ENCODE results near the gene PBXIP1.

PBXIP1 gene

GRCh38 chr1:154955718-154956543, at the start of gene PBXIP1:
Gene PBXIP1, minus strand, starts transcription at chr1:154956099. Its CDS starts 2,378 bp downstream, at chr1:154953721.
- peaks cover 31% of the 10 kb centered on the region for H3K4me1 ChIP-seq (ENCODE audit: low read length)

GRCh38 chr1:155005076-155006011, 49.4 kb upstream of the PBXIP1 start:
- peaks cover 57% of the 10 kb centered on the region for H3K4me1 ChIP-seq (ENCODE audit: low read length)
- peak overlapping the region; percentile 92 for H3K27ac ChIP-seq (ENCODE audit: low read length)
- peak overlapping the region; percentile 93 for H3K4me3 ChIP-seq (ENCODE audit: low read length)

More at GRCh38 chr1:154955718-154956543, at the start of gene PBXIP1:
- Histone ChIP-seq H3K36me3 (replicated peaks; ENCODE audit: low read depth, low read length) (peaks cover 11% of the 10 kb centered on the region), H4K20me1 (ENCODE audit: insufficient read depth, low read length) (peaks cover 5% of the 10 kb centered on the region; the same call in 1 of the 2 replicates), H3K27me3 (ENCODE audit: low read depth, low read length) (no peaks in the 10 kb centered on the region), H3K4me3 (ENCODE audit: low read length) (peak within 1 kb of the TSS; percentile 79), H2AFZ (ENCODE audit: low read depth, low read length) (peak within 1 kb of the TSS; percentile 58), H3K27ac (ENCODE audit: low read length) (peak within 1 kb of the TSS; percentile 25), H3K79me2 (ENCODE audit: low read length) (peaks cover 13% of the 10 kb centered on the region), H3K4me2 (ENCODE audit: low read length) (peak within 1 kb of the TSS; percentile 82), H3K9me3 (ENCODE audit: insufficient read depth, low read length) (no peaks in the 10 kb centered on the region), H3K9ac (ENCODE audit: low read length) (peak within 1 kb of the TSS; percentile 60)
- no peak for TF ChIP-seq EZH2phosphoT487 (IDR thresholded peaks at IDR 0.05; ENCODE audit: low read depth)
- peak; percentile 55 for TF ChIP-seq CTCF (IDR thresholded peaks at IDR 0.05; ENCODE audit: low read depth, low read length)

GRCh38 chr1:155004352-155005075, 48.6 kb upstream of the PBXIP1 start:
- peak overlapping the region; percentile 92 for H3K27ac ChIP-seq (ENCODE audit: low read length)
- no peak overlapping the region for H2AFZ ChIP-seq (ENCODE audit: low read depth, low read length)
- H3K4me3 ChIP-seq (ENCODE audit: low read length), result peak overlapping the region; percentile 93
- peaks cover 59% of the 10 kb centered on the region for H3K79me2 ChIP-seq (ENCODE audit: low read length)
- peak overlapping the region; percentile 97 for H3K4me2 ChIP-seq (ENCODE audit: low read length)
- peaks cover 10% of the 10 kb centered on the region for H3K36me3 ChIP-seq (replicated peaks; ENCODE audit: low read depth, low read length)
- no peaks in the 10 kb centered on the region for H3K9me3 ChIP-seq (ENCODE audit: insufficient read depth, low read length)
- TF ChIP-seq EZH2phosphoT487 (IDR thresholded peaks at IDR 0.05; ENCODE audit: low read depth), result no peak
- no peak for TF ChIP-seq CTCF (IDR thresholded peaks at IDR 0.05; ENCODE audit: low read depth, low read length)
- H3K27me3 ChIP-seq (ENCODE audit: low read depth, low read length), result no peaks in the 10 kb centered on the region
- peak overlapping the region; percentile 96 for H3K9ac ChIP-seq (ENCODE audit: low read length)
- peaks cover 54% of the 10 kb centered on the region for H3K4me1 ChIP-seq (ENCODE audit: low read length)
- H4K20me1 ChIP-seq (ENCODE audit: insufficient read depth, low read length), result peaks cover 24% of the 10 kb centered on the region

More at GRCh38 chr1:155005076-155006011, 49.4 kb upstream of the PBXIP1 start:
- H3K4me2 ChIP-seq (ENCODE audit: low read length), result peak overlapping the region; percentile 97
- peak overlapping the region; percentile 96 for H3K9ac ChIP-seq (ENCODE audit: low read length)
- H4K20me1 ChIP-seq (ENCODE audit: insufficient read depth, low read length), result peaks cover 28% of the 10 kb centered on the region
- H3K79me2 ChIP-seq (ENCODE audit: low read length), result peaks cover 59% of the 10 kb centered on the region
- no peaks in the 10 kb centered on the region for H3K9me3 ChIP-seq (ENCODE audit: insufficient read depth, low read length)
- H2AFZ ChIP-seq (ENCODE audit: low read depth, low read length), result no peak overlapping the region
- no peaks in the 10 kb centered on the region for H3K27me3 ChIP-seq (ENCODE audit: low read depth, low read length)
- TF ChIP-seq CTCF (IDR thresholded peaks at IDR 0.05; ENCODE audit: low read depth, low read length) (no peak), EZH2phosphoT487 (IDR thresholded peaks at IDR 0.05; ENCODE audit: low read depth) (no peak)
- H3K36me3 ChIP-seq (replicated peaks; ENCODE audit: low read depth, low read length), result peaks cover 10% of the 10 kb centered on the region

Measured in OCI-LY3 (cell line).